ENCODE results near the gene KCND2. TPM values are rescaled to one million over a fixed set of nuclear protein-coding genes. Genes with fewer than 3 reads are reported as not detected.

KCND2 gene
- total RNA-seq, 1 experiment from 2014 or later: not detected

DNA sequence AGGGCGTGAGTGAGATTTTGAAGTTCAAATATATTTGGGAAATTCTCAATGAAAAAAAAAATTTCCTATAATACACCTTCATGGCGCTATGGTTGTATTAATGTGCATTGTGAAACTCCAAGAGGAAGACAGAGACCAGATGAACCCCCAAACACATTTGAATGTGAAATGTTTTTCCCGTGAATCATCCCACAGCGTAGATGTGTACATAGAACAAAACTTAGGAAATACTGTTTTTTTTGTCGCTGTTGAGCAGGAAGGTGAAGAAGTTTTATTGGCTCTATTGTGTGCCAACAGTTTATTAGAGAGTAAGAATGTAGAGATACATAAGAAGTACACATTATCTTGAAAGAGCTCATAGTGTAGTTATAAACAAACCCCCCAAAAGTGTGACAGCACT is 134.0 kb downstream of the KCND2 start:
- ChIA-PET CTCF (no interaction called here), POLR2A (no interaction called here)
- no TSS peak for BruUV-seq (replicated peaks)
- TF ChIP-seq POLR2AphosphoS5 (IDR thresholded peaks at IDR 0.05; ENCODE audit: low read depth, low read length): no peak
- TF ChIP-seq, protein P1, sequence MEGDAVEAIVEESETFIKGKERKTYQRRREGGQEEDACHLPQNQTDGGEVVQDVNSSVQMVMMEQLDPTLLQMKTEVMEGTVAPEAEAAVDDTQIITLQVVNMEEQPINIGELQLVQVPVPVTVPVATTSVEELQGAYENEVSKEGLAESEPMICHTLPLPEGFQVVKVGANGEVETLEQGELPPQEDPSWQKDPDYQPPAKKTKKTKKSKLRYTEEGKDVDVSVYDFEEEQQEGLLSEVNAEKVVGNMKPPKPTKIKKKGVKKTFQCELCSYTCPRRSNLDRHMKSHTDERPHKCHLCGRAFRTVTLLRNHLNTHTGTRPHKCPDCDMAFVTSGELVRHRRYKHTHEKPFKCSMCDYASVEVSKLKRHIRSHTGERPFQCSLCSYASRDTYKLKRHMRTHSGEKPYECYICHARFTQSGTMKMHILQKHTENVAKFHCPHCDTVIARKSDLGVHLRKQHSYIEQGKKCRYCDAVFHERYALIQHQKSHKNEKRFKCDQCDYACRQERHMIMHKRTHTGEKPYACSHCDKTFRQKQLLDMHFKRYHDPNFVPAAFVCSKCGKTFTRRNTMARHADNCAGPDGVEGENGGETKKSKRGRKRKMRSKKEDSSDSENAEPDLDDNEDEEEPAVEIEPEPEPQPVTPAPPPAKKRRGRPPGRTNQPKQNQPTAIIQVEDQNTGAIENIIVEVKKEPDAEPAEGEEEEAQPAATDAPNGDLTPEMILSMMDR (IDR thresholded peaks at IDR 0.05): no peak
- TF ChIP-seq, protein P2, sequence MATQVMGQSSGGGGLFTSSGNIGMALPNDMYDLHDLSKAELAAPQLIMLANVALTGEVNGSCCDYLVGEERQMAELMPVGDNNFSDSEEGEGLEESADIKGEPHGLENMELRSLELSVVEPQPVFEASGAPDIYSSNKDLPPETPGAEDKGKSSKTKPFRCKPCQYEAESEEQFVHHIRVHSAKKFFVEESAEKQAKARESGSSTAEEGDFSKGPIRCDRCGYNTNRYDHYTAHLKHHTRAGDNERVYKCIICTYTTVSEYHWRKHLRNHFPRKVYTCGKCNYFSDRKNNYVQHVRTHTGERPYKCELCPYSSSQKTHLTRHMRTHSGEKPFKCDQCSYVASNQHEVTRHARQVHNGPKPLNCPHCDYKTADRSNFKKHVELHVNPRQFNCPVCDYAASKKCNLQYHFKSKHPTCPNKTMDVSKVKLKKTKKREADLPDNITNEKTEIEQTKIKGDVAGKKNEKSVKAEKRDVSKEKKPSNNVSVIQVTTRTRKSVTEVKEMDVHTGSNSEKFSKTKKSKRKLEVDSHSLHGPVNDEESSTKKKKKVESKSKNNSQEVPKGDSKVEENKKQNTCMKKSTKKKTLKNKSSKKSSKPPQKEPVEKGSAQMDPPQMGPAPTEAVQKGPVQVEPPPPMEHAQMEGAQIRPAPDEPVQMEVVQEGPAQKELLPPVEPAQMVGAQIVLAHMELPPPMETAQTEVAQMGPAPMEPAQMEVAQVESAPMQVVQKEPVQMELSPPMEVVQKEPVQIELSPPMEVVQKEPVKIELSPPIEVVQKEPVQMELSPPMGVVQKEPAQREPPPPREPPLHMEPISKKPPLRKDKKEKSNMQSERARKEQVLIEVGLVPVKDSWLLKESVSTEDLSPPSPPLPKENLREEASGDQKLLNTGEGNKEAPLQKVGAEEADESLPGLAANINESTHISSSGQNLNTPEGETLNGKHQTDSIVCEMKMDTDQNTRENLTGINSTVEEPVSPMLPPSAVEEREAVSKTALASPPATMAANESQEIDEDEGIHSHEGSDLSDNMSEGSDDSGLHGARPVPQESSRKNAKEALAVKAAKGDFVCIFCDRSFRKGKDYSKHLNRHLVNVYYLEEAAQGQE (IDR thresholded peaks at IDR 0.05; ENCODE audit: insufficient read depth in 1 of 2, low read depth in 2 of 2, low read length in 1 of 2): no peak
- no peak for TF ChIP-seq SIN3A (IDR thresholded peaks at IDR 0.05; ENCODE audit: borderline replicate concordance, insufficient read depth, low read depth, low read length)
- no peak for TF ChIP-seq TCF7L2 (IDR thresholded peaks at IDR 0.05; ENCODE audit: low read depth, low read length)
- H3K9me3 ChIP-seq (ENCODE audit: control insufficient read depth, insufficient read depth, low read depth, low read length): no peaks in the 10 kb centered on the region
- no peak overlapping the region for H3K4me3 ChIP-seq (ENCODE audit: low read depth in 2 of 2, low read length in 2 of 2)
- H3K27me3 ChIP-seq (ENCODE audit: control insufficient read depth, insufficient read depth, low read length): no peaks in the 10 kb centered on the region
- ATAC-seq (no peak), DNase-seq (ENCODE audit: low read depth, low spot score) (no peak)
- H3K27ac ChIP-seq (ENCODE audit: low read length): no peak overlapping the region
- H3K4me1 ChIP-seq (ENCODE audit: control insufficient read depth, insufficient read depth, low read length): no peaks in the 10 kb centered on the region
- in situ Hi-C loops (cut with HindIII; ENCODE audit: low pct_unique_long_range_greater_than_20kb, low sequenced_read_pairs) (no loop called here), intact Hi-C loops (cut with micrococcal nuclease; ENCODE audit: unreplicated experiment) (no loop called here)
- no peaks in the 10 kb centered on the region for H3K36me3 ChIP-seq (ENCODE audit: control insufficient read depth, insufficient read depth, low read length)

DNA sequence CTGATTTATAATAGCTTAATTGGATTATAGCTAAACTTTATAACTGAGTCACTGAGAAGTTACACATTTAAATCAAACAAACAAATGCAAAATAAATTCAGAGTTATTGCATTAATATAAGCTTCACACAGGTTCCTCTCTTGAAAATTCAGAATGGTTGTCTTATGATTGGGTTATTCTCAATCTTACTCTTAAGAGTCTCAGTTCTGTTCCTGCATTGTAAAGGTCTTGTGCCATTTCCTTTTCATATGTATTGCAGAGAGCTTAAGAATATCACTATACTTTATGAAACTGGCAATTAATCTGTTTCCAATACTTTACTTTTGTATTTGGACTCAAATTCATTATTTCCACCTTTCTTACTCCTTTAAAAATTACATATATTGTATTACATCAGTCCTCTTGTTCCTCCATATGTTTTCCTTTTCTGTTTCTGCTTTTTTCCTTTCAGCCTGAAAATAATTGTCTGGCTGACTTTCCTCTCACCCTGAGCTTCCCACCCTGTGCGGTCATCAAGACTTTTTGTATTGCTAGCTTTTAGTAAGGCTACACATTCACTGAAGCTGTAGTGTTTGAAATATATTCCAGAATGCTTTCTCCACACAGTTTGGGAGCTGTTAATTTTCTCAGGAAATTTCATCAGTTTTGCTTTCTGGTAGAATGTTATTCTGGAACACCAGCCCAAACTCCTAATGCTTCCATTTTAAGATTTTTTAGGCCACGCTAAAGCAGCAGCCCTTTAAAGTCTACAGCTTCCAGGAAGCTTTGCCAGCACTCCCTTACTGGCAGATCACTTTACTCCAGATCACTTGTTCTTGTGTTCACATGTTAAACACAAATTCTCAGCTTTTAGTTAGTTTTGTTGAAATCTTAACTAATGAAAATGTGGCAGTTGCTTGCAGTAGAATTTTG is 139.4 kb downstream of the KCND2 start:
- no peak for DNase-seq (ENCODE audit: low read depth, low spot score)
- no peaks in the 10 kb centered on the region for H3K36me3 ChIP-seq (ENCODE audit: control insufficient read depth, insufficient read depth, low read length)
- no peaks in the 10 kb centered on the region for H3K4me1 ChIP-seq (ENCODE audit: control insufficient read depth, insufficient read depth, low read length)
- BruUV-seq (replicated peaks): no TSS peak
- CTCF ChIA-PET: no interaction called here
- H3K27ac ChIP-seq (ENCODE audit: low read length): no peak overlapping the region
- no peak overlapping the region for H3K4me3 ChIP-seq (ENCODE audit: low read depth in 2 of 2, low read length in 2 of 2)
- TF ChIP-seq SIN3A (IDR thresholded peaks at IDR 0.05; ENCODE audit: borderline replicate concordance, insufficient read depth, low read depth, low read length) (no peak), POLR2AphosphoS5 (IDR thresholded peaks at IDR 0.05; ENCODE audit: low read depth, low read length) (no peak), TCF7L2 (IDR thresholded peaks at IDR 0.05; ENCODE audit: low read depth, low read length) (no peak)
- TF ChIP-seq, protein P1 (IDR thresholded peaks at IDR 0.05): no peak
- TF ChIP-seq, protein P2 (IDR thresholded peaks at IDR 0.05; ENCODE audit: insufficient read depth in 1 of 2, low read depth in 2 of 2, low read length in 1 of 2): no peak
- POLR2A ChIA-PET: no interaction called here
- ATAC-seq: no peak
- no peaks in the 10 kb centered on the region for H3K27me3 ChIP-seq (ENCODE audit: control insufficient read depth, insufficient read depth, low read length)
- in situ Hi-C loops (cut with HindIII; ENCODE audit: low pct_unique_long_range_greater_than_20kb, low sequenced_read_pairs): no loop called here
- H3K9me3 ChIP-seq (ENCODE audit: control insufficient read depth, insufficient read depth, low read depth, low read length): no peaks in the 10 kb centered on the region
- intact Hi-C loops (cut with micrococcal nuclease; ENCODE audit: unreplicated experiment): no loop called here

Measured in Panc1 (cell line).